Endothelial cell (in vitro differentiated cells): ENCODE measurements around the gene AKIP1. TPM values are rescaled to one million over a fixed set of nuclear protein-coding genes. Genes with fewer than 3 reads are reported as not detected.
A peak's percentile ranks its signal among the peaks of the same experiment; 100 is the strongest.

Source experiments
- DNase-seq: peaks from one replicate; pipeline ENCODE4 v3.0.0; 2021; ENCODE audit warnings: low spot score
- H3K27ac Mint-ChIP-seq: one replicate; pipeline ENCODE4 v1.8.0; 2021; ENCODE audit warnings: mixed read lengths, inconsistent platforms; ENCODE audit not compliant: unreplicated experiment
- H3K27me3 Mint-ChIP-seq: one replicate; pipeline ENCODE4 v1.8.0; 2021; ENCODE audit warnings: mild to moderate bottlenecking, moderate library complexity, mixed read lengths, inconsistent platforms; ENCODE audit not compliant: unreplicated experiment
- H3K36me3 Mint-ChIP-seq: one replicate; pipeline ENCODE4 v1.8.0; 2021; ENCODE audit warnings: mild to moderate bottlenecking, low read depth, mixed read lengths, inconsistent platforms; ENCODE audit not compliant: unreplicated experiment
- H3K4me1 Mint-ChIP-seq: one replicate; pipeline ENCODE4 v1.8.0; 2021; ENCODE audit warnings: mild to moderate bottlenecking, mixed read lengths, inconsistent platforms; ENCODE audit not compliant: unreplicated experiment
- H3K4me3 Mint-ChIP-seq: one replicate; pipeline ENCODE4 v1.8.0; 2021; ENCODE audit warnings: mild to moderate bottlenecking, mixed read lengths, inconsistent platforms; ENCODE audit not compliant: unreplicated experiment
- H3K9me3 Mint-ChIP-seq: one replicate; pipeline ENCODE4 v1.8.0; 2021; ENCODE audit warnings: mixed read lengths, inconsistent platforms; ENCODE audit not compliant: unreplicated experiment
- CTCF ChIP-seq: fragments of 200-600 bp; sonication (generic); IDR thresholded peaks from one replicate; pipeline ENCODE4 v1.5.0; 2021; ENCODE audit warnings: antibody characterized with exemption; ENCODE audit not compliant: unreplicated experiment
- total RNA-seq: library from RNA; stranded (reverse); fragmentation: NEBNext Ultra II Directional; extraction: Animal tissue kit (Norgen Biotek cat#: 25700); gene quantifications from one replicate; pipeline ENCODE4 v1.2.1, GENCODE V29; 2021; ENCODE audit not compliant: unreplicated experiment

Gene AKIP1
- total RNA-seq, 1 donor from 2014 or later = 20.8 TPM

DNA sequence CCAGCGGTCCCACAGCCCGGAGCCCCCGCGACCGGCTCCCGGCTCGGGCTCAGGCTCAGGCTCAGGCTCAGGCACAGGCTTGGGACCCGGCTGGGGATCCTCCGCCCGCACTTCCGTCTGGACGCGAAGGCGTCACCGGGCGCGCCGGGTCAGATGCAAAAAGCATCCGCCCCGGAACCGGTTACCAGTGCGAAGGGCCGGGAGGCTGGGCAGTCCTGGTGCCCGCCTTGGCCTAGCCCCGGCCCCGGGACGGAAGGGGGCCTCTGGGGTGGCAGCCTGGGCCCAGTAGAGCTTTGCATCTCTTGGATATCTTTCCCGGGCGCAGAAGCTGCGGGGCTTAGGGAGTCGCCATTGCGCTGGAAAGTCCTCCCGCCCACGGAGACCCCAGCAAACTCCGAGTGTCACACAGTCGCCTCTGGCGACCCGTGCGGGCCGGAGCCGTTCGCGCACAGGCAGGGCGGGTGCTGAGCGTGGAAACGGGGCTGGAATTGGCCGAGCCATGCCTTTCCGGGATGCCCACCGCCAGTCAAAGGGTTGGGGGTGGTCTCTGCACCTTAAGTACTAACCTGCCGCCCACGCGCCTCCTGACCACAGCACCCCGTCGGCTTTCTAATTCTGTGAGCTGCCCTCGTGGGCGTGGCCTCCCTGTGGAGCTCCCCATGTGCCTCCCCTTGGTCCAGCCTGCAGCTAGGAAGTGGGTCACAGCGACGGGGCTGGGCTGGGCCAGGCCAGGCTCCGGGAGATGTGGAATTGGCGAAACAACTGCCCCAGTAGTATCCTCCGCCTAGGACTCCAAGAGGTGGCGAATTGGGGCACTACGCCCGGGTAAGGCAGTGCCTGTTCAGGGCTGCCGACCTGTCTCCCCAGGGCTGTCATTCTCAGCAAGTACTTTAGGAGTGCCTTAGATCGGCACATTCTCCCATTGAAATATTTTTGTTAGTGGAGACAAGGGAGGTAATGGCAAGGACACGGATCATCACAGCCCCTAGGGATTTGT is 53.6 kb downstream of the AKIP1 start, which contains the start of gene TMEM9B:
TSS of gene TMEM9B (minus strand) at position 119 of the 997 bp plus-strand sequence. CDS start 129 bp downstream, outside the sequence.
- H3K4me3 Mint-ChIP-seq = peak within 1 kb of the TSS; percentile 97
- no peak for TF ChIP-seq CTCF
- peak within 1 kb of the TSS; percentile 94 for H3K27ac Mint-ChIP-seq
- peak; percentile 78 for DNase-seq
- H3K36me3 Mint-ChIP-seq = no peaks in the 10 kb centered on the region
- peaks cover 6% of the 10 kb centered on the region for H3K27me3 Mint-ChIP-seq
- H3K4me1 Mint-ChIP-seq = peaks cover 16% of the 10 kb centered on the region
- H3K9me3 Mint-ChIP-seq = no peaks in the 10 kb centered on the region

DNA sequence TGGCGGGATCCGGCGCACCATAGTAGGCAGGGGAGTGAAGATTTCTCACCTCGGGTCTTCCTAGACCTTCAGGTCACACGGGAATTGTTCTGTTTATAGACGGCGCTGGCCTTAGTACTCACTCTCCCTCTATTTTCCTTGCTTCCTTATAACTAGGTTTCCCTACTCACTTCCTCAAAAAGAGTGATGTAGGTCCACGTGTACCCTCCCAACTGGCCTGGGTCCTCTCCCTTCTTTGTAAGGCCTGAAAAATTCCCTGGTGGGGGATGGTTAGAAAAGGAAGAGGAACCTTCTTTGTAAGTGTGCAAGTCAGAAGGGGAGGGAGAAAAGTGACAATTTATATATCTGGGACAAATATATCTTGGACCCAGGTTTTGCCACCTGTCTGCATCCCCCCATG is 56.2 kb downstream of the AKIP1 start:
- Mint-ChIP-seq H3K27ac (no peak overlapping the region), H3K4me3 (no peak overlapping the region), H3K9me3 (no peaks in the 10 kb centered on the region), H3K36me3 (no peaks in the 10 kb centered on the region), H3K27me3 (peaks cover 6% of the 10 kb centered on the region), H3K4me1 (peaks cover 16% of the 10 kb centered on the region)
- no peak for TF ChIP-seq CTCF
- no peak for DNase-seq

Other genes with a start within 250 kb of the AKIP1 start
- 11.4 TPM for gene TRIM66, start 228.5 kb upstream of the AKIP1 start, total RNA-seq
- 1,456 TPM for gene RPL27A, start 228.4 kb upstream of the AKIP1 start, total RNA-seq
- not detected for gene C11orf16, start 21.8 kb downstream of the AKIP1 start, total RNA-seq
- not detected for gene ASCL3, start 31.8 kb downstream of the AKIP1 start, total RNA-seq
- gene TMEM9B, start 53.3 kb downstream of the AKIP1 start, total RNA-seq = 23.4 TPM
- 1.4 TPM for gene NRIP3, start 92.8 kb downstream of the AKIP1 start, total RNA-seq
- 2.4 TPM for gene SCUBE2, start 180.4 kb downstream of the AKIP1 start, total RNA-seq